NCI-H2196 treated with DMSO at 0.1 percent for 48 hours (cell line): ENCODE data around the gene LAMB2.

Source experiments
- DNase-seq: peaks from one replicate; lab custom pipeline; 2025; ENCODE audit not compliant: unreplicated experiment; lab: John Stamatoyannopoulos, UW

LAMB2 gene

DNA sequence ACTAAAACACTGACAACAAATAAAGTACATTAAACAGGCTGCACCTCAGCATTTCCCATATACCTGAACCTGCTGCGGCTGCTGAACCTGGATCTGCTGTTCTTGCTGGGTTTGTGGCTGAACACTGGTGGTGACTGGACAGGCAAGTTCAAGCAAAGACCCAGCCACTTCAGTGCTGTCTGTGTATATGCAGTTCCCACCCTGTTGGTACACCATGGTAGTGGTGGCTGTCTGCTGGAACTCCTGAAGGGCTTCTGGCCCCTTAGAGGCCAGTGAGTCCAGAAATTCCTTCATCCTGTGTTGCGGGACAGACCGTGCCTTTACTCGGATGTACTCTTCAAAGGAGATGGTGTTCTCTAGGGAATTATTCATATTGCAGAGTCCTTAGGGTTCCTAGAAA is 56.2 kb downstream of the LAMB2 start:
- DNase-seq = no peak

DNA sequence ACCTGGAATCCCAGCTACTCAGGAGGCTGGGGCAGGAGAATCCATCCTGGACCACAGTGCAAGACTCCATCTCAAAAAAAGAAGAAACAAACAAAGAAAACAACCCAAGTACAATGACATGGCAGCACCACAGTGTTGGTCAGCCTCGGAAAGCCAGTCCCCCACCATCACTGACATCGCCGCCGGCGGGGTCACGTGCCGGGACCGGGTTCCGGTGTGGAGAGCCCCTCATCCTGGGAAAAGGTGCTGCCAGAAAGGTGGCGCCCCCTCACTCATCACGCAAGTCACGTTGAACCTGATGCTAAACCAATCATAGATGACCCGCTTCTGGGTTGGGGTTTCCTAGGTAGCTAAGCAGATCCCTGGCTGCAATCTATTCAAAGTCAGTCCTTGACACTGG is 56.7 kb downstream of the LAMB2 start:
- no peak for DNase-seq
